SHP77 (cell line): ENCODE data around the gene CR1.
A peak's percentile ranks its signal among the peaks of the same experiment; 100 is the strongest.
"Not testable (repeated sequence)": the region's sequence is repeated elsewhere in the genome, so short reads cannot be mapped to it uniquely, and the experiment has no call there.

Experiments
- DNase-seq, 2 experiments: peaks; one replicate each; lab custom pipeline; 2025; lab: John Stamatoyannopoulos, UW

The CR1 gene

GRCh38 chr1:207495801-207496792 is at the start of gene CR1:
CR1 (plus strand) TSS chr1:207496157; CDS start chr1:207496268, 111 bp downstream.
- no peak for DNase-seq

GRCh38 chr1:207453710-207454045 is 42.3 kb upstream of the CR1 start:
- no peak for DNase-seq

- no peak for DNase-seq
Observed at GRCh38 chr1:207454046-207454964, 41.7 kb upstream of the CR1 start, which contains the start of gene CR2. CR2 (plus strand) TSS chr1:207454328; CDS start chr1:207454419, 91 bp downstream.

- no peak for DNase-seq
Observed at GRCh38 chr1:207455183-207455754, 40.7 kb upstream of the CR1 start.

GRCh38 chr1:207458414-207458813 is 37.5 kb upstream of the CR1 start:
- no peak for DNase-seq

- no peak for DNase-seq
Observed at GRCh38 chr1:207459008-207459407, 36.9 kb upstream of the CR1 start.

GRCh38 chr1:207461649-207462048 is 34.3 kb upstream of the CR1 start:
- no peak for DNase-seq

- DNase-seq: no peak
Observed at GRCh38 chr1:207462535-207462934, 33.4 kb upstream of the CR1 start.

GRCh38 chr1:207463021-207463420 is 32.9 kb upstream of the CR1 start:
- no peak for DNase-seq

- no peak for DNase-seq
Observed at GRCh38 chr1:207463571-207463970, 32.4 kb upstream of the CR1 start.

- no peak for DNase-seq
Observed at GRCh38 chr1:207470927-207471326, 25.0 kb upstream of the CR1 start.

- DNase-seq: no peak
Observed at GRCh38 chr1:207474210-207474609, 21.7 kb upstream of the CR1 start.

- no peak for DNase-seq
Observed at GRCh38 chr1:207486198-207486597, 9.8 kb upstream of the CR1 start.

GRCh38 chr1:207487636-207488035 is 8.3 kb upstream of the CR1 start:
- no peak for DNase-seq

GRCh38 chr1:207493212-207493611 is 2.7 kb upstream of the CR1 start:
- DNase-seq: no peak

GRCh38 chr1:207494171-207494570 is 1.8 kb upstream of the CR1 start:
- no peak for DNase-seq

GRCh38 chr1:207495281-207495680 is 676 bp upstream of the CR1 start:
- DNase-seq: not testable (repeated sequence)

GRCh38 chr1:207497941-207498340 is 2.0 kb downstream of the CR1 start:
- no peak for DNase-seq

GRCh38 chr1:207499573-207499972 is 3.6 kb downstream of the CR1 start:
- DNase-seq: peak; percentile 30 to 46

- DNase-seq: no peak
Observed at GRCh38 chr1:207500306-207500705, 4.3 kb downstream of the CR1 start.

GRCh38 chr1:207501071-207501470 is 5.1 kb downstream of the CR1 start:
- no peak for DNase-seq

- DNase-seq: no peak
Observed at GRCh38 chr1:207502726-207503125, 6.8 kb downstream of the CR1 start.
